Measurements from ENCODE around the gene GLS2.
"Not testable (repeated sequence)": the region's sequence is repeated elsewhere in the genome, so short reads cannot be mapped to it uniquely, and the experiment has no call there.

GLS2 gene

DNA sequence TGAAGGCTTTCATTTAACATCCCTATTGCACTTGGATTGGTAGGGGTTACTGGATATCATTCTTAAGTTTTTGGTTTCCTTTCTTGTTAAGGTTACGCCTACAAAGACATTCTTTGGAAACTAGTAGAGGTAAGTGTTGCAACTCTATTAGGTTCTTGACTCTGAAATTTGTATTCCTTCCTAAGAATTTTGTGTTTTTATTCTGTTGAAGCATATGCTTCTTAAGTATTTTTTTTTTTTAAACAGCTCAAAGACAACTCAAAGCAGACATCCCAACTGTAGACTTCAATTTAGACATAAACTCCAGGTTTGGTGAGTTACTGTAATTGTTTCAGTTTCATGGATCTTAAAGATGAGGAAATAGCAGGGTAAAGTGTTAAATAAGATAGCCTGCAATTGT is 32.5 kb upstream of the GLS2 start:
- peak overlapping the region; percentile 62 for H2AFZ ChIP-seq
- TF ChIP-seq, protein P1, sequence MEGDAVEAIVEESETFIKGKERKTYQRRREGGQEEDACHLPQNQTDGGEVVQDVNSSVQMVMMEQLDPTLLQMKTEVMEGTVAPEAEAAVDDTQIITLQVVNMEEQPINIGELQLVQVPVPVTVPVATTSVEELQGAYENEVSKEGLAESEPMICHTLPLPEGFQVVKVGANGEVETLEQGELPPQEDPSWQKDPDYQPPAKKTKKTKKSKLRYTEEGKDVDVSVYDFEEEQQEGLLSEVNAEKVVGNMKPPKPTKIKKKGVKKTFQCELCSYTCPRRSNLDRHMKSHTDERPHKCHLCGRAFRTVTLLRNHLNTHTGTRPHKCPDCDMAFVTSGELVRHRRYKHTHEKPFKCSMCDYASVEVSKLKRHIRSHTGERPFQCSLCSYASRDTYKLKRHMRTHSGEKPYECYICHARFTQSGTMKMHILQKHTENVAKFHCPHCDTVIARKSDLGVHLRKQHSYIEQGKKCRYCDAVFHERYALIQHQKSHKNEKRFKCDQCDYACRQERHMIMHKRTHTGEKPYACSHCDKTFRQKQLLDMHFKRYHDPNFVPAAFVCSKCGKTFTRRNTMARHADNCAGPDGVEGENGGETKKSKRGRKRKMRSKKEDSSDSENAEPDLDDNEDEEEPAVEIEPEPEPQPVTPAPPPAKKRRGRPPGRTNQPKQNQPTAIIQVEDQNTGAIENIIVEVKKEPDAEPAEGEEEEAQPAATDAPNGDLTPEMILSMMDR (IDR thresholded peaks at IDR 0.05), result no peak

DNA sequence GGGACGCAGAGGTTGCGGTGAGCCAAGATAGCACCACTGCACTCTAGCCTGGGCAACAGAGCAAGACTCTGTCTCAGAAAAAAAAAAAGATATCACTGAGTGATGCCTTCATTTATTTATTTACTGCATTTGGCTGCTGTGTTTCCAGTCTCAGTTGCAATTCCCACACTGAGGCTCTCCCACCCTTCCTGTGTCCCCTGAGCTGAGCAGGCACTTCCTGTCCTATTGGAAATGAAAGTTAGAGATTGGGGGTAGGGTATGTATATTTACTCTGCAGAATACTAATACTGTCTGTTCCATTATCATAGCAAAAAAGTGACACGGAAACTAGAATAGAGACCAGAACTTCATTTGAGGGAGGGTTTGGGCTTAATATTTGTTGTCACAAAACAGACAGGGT is 32.1 kb upstream of the GLS2 start:
- no peak overlapping the region for H3K4me2 ChIP-seq (ENCODE audit: low read length)
- no peak overlapping the region for H3K4me3 ChIP-seq (ENCODE audit: low read depth, low read length)
- H3K4me1 ChIP-seq, result peaks cover 3% of the 10 kb centered on the region
- H2AFZ ChIP-seq, result peak overlapping the region; percentile 62
- no peaks in the 10 kb centered on the region for H3K36me3 ChIP-seq (ENCODE audit: control insufficient read depth, insufficient read depth, low read length)
- peak overlapping the region; percentile 80 for H3K27ac ChIP-seq
- TF ChIP-seq, protein P1 (IDR thresholded peaks at IDR 0.05), result no peak
- no peaks in the 10 kb centered on the region for H3K27me3 ChIP-seq (ENCODE audit: control insufficient read depth, insufficient read depth, low read length)
- H3K79me2 ChIP-seq, result no peaks in the 10 kb centered on the region
- H3K9me3 ChIP-seq (ENCODE audit: control insufficient read depth, low read length), result no peaks in the 10 kb centered on the region
- no peak overlapping the region for H3K9ac ChIP-seq

More for the DNA sequence above, 32.5 kb upstream of the GLS2 start:
- Histone ChIP-seq H3K27me3 (ENCODE audit: control insufficient read depth, insufficient read depth, low read length) (no peaks in the 10 kb centered on the region), H3K27ac (peak overlapping the region; percentile 80), H3K4me1 (peaks cover 3% of the 10 kb centered on the region), H3K36me3 (ENCODE audit: control insufficient read depth, insufficient read depth, low read length) (no peaks in the 10 kb centered on the region), H3K79me2 (peaks cover 3% of the 10 kb centered on the region), H3K4me2 (ENCODE audit: low read length) (peak overlapping the region; percentile 8), H3K9me3 (ENCODE audit: control insufficient read depth, low read length) (no peaks in the 10 kb centered on the region), H3K9ac (no peak overlapping the region), H3K4me3 (ENCODE audit: low read depth, low read length) (peak overlapping the region; percentile 75)

DNA sequence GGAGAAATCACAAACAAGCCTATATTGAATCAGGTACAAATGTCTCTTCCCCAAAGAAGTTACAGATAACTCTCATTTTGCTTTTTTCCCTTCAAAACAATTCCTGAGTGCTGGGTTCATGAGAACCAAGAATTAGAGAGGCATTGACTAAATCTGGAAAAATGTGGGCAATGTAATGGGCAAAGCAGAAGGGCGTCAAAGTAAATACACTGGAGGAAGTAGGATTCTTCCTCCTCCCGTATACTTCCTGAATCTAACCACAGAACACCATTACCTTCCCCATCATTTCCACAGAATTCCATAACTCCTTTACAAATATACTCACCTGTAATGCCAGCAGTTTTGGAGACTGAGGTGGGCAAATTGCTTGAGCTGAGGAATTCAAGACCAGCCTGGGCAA is 30.6 kb upstream of the GLS2 start:
- Histone ChIP-seq H3K27me3 (ENCODE audit: control insufficient read depth, insufficient read depth, low read length) (no peaks in the 10 kb centered on the region), H3K9me3 (ENCODE audit: control insufficient read depth, low read length) (no peaks in the 10 kb centered on the region), H3K4me3 (ENCODE audit: low read depth, low read length) (no peak overlapping the region), H3K4me1 (peaks cover 3% of the 10 kb centered on the region), H3K27ac (no peak overlapping the region), H2AFZ (peak overlapping the region; percentile 16), H3K36me3 (ENCODE audit: control insufficient read depth, insufficient read depth, low read length) (no peaks in the 10 kb centered on the region), H3K79me2 (no peaks in the 10 kb centered on the region), H3K4me2 (ENCODE audit: low read length) (no peak overlapping the region), H3K9ac (no peak overlapping the region)
- TF ChIP-seq, protein P1 (IDR thresholded peaks at IDR 0.05), result no peak

DNA sequence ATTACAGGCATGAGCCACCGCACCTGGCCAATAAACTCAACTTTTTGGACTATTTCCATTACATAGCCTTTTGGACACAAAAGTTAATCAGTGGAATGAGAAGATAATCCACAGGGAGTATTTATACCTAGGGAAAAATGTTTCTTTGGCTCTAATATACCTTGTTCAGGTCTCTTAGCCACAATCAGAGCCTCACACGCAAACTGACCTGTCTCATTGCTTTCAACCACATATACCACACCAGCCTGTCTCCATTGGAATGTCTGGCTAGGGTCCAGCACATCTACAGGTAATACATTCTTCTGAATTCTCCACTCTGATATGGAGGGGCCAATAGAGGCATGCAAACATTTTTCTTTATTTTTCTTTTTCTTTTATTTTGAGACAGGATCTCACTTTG is 29.9 kb upstream of the GLS2 start:
- H3K4me3 ChIP-seq (ENCODE audit: low read depth, low read length), result no peak overlapping the region
- H2AFZ ChIP-seq, result no peak overlapping the region
- H3K9me3 ChIP-seq (ENCODE audit: control insufficient read depth, low read length), result no peaks in the 10 kb centered on the region
- peaks cover 2% of the 10 kb centered on the region for H3K4me1 ChIP-seq
- H3K27ac ChIP-seq, result no peak overlapping the region
- H3K9ac ChIP-seq, result no peak overlapping the region
- H3K36me3 ChIP-seq (ENCODE audit: control insufficient read depth, insufficient read depth, low read length), result no peaks in the 10 kb centered on the region
- TF ChIP-seq, protein P1 (IDR thresholded peaks at IDR 0.05), result no peak
- no peaks in the 10 kb centered on the region for H3K27me3 ChIP-seq (ENCODE audit: control insufficient read depth, insufficient read depth, low read length)
- H3K4me2 ChIP-seq (ENCODE audit: low read length), result no peak overlapping the region
- no peaks in the 10 kb centered on the region for H3K79me2 ChIP-seq

DNA sequence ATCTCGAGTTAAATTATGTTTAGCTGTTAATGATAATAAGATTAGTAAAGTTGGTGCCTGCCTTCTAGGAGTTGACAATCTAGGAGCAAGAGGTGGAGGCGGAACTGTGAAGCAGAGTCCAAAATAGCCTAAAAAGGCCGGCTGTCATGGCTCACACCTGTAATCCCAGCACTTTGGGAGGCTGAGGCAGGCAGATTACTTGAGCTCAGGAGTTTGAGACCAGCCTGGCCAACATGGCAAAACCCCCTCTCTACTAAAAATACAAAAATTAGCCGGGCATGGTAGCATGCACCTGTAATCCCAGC is 26.0 kb upstream of the GLS2 start:
- H3K4me2 ChIP-seq (ENCODE audit: low read length), result peak overlapping the region; percentile 33
- H3K27ac ChIP-seq, H3K4me1 ChIP-seq: not testable (repeated sequence)

More for the DNA sequence above, 26.0 kb upstream of the GLS2 start:
- not testable (repeated sequence) for H3K36me3 ChIP-seq (ENCODE audit: control insufficient read depth, insufficient read depth, low read length); H3K9me3 ChIP-seq (ENCODE audit: control insufficient read depth, low read length); H3K9ac ChIP-seq; H3K79me2 ChIP-seq; H3K27me3 ChIP-seq (ENCODE audit: control insufficient read depth, insufficient read depth, low read length); H3K4me3 ChIP-seq (ENCODE audit: low read depth, low read length)
- peak overlapping the region; percentile 39 for H2AFZ ChIP-seq

All from parathyroid adenoma (tissue), 2 donors.